DMS114 treated with DMSO at 0.1 percent for 48 hours (cell line): Measurements from ENCODE around the gene BPIFB3.

ENCODE experiments used
- DNase-seq: peaks from one replicate; lab custom pipeline; 2025; ENCODE audit not compliant: unreplicated experiment; lab: John Stamatoyannopoulos, UW

The BPIFB3 gene, protein sequence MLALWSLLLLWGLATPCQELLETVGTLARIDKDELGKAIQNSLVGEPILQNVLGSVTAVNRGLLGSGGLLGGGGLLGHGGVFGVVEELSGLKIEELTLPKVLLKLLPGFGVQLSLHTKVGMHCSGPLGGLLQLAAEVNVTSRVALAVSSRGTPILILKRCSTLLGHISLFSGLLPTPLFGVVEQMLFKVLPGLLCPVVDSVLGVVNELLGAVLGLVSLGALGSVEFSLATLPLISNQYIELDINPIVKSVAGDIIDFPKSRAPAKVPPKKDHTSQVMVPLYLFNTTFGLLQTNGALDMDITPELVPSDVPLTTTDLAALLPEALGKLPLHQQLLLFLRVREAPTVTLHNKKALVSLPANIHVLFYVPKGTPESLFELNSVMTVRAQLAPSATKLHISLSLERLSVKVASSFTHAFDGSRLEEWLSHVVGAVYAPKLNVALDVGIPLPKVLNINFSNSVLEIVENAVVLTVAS

GRCh38 chr20:33053291-33054106, at the start of gene BPIFB3:
Gene BPIFB3, plus strand, starts transcription at chr20:33053903. Its CDS starts 1,533 bp downstream, at chr20:33055436.
- DNase-seq: no peak

GRCh38 chr20:33004141-33004751, 49.5 kb upstream of the BPIFB3 start, which contains the start of gene SUN5:
Gene SUN5, minus strand, starts transcription at chr20:33004433. Its CDS starts 93 bp downstream, at chr20:33004340.
- no peak for DNase-seq

DNA sequence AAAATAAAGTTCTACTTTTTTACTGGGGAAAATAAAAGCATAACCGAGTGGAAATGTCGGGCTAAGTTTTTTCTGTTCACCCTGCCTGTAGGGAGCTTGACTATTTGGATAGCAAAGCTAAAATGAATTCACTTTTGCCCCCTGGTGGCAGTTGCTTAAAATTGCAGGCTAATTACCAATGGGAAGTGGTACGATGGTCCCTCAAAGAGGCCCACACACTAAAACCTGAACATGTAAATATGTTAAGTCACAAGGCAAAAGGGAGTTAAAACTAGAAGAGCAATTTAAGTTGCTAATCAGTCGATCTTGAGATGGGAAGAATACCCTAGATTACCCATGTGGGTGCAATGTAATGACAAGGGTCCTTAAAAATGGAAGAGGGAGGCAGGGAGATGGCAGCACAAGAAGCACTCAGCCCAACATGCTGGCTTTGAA, 48.6 kb upstream of the BPIFB3 start:
- no peak for DNase-seq

DNA sequence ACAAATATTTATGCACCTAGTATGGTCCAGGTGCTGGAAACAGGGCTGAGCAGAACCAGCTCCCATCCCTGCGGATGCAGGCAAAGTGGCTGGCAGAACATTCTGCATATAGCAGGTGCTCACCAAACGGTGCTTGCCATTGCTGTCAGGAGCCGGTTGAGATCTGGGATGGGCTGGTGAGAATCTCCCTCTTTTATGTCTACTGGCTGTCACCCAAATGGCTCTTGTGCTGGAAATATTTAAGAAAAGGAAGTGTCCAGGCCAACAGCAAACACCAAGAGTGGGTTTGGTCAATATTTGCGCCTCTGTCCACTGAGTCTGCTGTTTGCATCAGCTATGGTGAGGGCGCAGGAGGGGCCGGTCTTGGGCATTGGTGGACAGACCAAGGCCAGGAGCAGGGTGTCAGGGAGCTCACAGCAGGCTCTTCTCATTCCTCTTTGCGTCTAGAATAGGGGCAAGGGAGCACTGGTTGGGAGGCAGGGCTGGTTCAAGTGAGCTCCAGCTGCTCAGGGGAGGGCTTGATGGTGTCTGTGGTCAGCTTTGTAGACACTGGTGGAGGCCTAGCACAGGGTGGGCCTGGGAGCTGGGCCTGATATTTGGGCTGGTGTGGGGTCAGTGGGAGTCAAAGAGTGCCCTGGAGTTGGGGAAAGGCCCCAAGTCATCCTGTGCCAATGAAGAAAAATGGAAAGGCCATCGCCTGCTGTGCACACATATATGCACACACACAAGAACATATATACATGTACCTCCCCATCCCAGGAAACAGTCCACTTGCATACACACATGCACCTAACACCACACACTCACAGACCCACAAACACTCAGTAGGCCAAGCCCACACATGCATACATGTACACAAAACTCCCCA, 47.6 kb upstream of the BPIFB3 start:
- DNase-seq: no peak

DNA sequence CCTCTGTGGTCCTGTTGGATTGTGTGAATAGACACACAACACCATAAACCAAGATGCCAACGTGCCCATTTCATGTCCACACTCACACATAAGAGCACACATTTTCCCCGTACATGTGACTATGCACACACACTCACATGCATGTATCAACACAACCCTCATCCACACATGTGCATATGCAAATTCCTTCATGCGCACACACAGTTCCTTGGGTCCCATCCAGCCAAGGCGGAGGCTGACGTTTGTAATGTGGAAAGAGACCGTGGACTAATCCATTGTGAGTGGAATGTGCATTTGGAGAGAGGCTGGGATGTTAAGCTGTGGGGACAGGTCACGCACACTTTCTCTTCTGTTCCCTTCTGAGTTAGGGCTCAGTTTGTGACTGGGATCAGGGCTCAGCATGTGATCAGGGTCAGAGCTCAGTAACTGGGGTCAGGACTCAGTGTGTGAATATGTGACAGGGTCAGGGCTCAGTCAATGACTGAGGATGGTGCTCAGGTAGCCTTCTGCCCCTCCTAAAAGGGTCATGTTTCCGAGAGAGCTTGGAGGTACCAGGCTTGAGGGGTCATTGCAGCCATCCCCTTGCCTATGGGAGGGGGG, 46.8 kb upstream of the BPIFB3 start:
- no peak for DNase-seq

- DNase-seq: no peak
Observed at GRCh38 chr20:33007376-33008335, 46.0 kb upstream of the BPIFB3 start, which contains the start of gene BPIFB2. Gene BPIFB2, plus strand, starts transcription at chr20:33007704. Its CDS starts 871 bp downstream, at chr20:33008575.

DNA sequence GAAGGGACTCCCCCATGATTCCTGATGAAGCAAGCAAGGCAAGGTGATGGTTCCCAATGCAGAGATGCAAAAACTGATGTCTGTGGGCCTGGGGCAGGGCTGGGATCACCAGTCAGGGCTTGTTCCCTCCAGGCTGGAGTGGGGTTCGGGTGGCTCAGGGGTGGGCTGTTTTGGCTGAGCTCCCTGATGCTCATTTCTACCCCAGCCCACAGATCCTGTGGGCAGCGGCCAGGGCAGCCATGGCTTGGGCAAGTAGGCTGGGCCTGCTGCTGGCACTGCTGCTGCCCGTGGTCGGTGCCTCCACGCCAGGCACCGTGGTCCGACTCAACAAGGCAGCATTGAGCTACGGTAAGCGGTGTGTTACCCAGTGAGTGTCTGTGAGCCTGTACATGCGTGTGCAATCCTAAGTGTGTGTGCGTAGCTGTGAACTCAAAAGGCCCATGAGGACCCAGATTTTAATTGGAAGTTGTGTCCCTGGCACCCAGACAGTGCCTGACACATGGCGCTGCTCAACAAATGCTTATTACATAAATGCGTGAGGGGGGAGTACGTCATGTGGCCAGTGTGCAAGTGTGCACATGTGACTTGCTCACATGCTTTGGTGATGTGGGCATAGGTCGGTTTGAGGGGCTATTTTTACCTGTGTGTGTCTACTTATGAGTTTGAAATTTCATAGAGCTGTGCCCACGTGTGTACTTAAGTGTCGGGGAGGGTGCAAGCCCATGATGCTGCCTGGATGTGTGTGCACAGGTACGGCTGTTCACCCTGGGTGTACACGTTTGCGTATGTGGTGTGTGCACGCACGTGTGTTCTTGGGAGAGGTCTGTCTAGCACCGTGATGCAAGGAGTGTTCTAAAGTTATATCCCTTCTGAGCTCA, 45.1 kb upstream of the BPIFB3 start:
- DNase-seq: no peak

DNA sequence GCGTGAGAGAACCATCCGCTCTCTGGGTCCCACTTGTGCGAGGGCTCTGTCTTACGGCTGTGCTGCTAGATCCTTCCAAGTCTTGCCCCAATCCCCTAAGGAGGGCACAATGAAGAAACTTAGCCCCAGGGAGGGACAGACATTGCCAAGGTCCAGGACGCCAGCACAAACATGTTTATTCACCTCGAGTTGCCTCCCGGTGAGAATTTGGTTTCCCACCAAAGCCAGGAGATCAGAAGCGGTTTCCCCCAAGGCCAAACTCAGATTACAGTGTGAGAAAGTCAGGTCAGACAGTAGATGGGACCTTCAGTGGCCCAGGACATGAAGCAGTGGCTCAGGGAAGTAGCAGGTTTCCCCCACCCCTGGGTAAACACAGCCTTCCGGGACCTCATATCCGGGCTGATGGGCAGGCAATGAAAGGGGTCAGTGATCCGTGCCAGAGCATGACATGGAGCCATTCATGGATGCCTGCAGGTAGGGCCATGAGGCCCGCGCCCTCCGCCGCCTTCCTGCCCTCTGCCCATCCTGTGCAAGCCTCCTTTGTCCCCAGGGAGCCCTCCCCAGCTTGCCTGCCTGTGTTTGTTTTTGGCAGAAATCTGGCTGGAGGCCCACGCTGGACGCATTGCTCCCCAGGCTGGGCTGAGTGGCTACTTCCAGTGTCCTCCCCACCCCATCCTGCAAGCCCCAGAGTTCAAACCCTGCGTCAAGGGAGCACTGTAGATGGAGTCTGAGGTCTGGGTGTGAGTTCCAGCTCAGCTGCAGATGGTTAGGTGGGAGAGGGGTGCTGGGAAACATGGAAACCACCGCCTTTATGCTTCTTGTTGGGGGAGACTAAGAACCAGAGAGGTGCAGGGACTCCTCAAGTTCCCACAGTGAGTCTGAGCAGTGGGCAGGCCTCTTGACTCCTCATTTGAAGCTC, 44.2 kb upstream of the BPIFB3 start:
- DNase-seq: no peak

DNA sequence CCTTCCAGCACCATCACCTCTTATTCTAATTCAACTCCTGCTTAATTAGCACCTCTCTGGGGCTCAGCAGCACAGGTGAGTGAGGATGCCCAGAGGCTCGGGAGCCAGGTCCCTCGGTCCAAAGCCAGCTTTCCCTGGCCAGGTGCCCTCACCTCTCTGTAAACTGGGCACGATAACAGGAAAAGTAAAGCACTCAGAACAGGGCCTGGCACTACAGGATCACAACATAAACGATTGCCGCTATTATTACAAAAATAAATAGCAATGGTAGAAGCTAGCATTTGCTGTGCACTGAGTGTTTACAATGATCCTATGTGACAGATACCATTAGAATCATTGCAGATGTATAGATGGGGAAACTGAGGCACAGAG, 43.6 kb upstream of the BPIFB3 start:
- DNase-seq: no peak

DNA sequence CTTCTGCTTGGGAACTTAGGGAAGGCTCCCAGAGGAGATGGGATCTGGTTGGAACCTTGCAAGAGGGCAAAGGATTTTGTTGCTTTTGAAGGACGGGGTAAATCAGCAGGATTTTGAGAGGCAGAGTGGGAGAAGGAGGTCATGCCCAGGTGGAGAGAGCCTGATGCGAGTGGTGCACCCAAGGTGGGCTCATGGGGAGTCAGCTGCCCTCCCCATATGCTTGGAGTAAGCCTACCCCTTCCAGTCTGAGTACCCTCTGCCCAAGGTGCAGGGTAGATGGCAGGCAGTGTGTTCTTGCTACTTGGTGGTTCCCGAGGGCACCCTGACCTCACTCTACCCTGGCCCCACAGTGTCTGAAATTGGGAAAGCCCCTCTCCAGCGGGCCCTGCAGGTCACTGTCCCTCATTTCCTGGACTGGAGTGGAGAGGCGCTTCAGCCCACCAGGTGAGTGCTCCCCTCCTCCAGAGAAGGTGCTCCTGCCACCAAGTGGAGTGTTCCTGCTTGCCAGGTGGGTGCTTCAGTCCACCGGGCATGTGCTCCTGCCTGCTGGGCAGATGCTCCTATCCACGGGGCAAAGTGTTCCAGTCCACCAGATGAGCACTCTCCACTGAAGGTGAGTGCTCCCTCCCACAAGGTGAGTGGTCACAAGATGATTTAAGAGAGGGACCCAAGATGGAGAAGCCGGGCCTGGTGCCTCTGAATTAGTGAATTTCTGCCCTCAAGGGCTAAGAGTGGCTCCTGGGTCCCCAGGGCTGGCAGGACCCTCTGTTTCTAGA, 42.8 kb upstream of the BPIFB3 start:
- no peak for DNase-seq

DNA sequence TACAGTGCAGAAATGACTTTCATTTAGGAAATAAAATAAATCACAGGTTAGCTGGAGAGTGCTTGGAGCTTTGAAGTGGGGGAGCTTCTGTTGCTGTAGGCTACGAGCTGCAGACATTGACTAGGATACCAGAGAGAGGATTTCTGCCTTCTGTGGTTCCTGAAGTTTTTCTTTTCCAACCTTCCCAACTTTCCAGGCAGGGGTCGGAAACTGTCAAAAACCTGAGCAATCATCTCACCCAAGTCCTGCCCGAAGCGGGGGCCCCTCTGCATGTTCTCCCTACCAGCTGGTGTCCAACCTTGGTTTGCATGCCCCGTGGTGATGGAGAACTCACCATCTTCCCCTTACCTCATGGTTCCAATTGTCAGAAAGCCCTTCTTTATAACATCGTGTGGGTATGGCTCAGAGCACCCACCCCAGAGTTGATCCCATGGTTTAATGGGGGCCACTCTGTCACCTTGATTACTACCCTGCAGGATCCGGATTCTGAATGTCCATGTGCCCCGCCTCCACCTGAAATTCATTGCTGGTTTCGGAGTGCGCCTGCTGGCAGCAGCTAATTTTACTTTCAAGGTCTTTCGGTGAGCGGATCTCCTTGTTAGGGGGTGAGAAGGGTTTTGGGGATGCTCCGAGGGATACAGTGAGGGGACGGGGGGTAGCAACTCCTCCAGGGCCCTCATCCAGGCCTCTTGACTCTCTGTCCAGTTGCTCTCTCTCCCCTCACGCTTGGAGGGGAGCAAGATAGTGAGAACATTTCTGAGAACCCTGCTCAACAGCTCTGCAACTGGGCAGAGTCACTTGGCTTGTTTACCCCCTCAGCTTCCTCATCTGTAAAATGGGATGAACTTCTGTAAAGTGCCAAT, 41.1 kb upstream of the BPIFB3 start:
- no peak for DNase-seq

DNA sequence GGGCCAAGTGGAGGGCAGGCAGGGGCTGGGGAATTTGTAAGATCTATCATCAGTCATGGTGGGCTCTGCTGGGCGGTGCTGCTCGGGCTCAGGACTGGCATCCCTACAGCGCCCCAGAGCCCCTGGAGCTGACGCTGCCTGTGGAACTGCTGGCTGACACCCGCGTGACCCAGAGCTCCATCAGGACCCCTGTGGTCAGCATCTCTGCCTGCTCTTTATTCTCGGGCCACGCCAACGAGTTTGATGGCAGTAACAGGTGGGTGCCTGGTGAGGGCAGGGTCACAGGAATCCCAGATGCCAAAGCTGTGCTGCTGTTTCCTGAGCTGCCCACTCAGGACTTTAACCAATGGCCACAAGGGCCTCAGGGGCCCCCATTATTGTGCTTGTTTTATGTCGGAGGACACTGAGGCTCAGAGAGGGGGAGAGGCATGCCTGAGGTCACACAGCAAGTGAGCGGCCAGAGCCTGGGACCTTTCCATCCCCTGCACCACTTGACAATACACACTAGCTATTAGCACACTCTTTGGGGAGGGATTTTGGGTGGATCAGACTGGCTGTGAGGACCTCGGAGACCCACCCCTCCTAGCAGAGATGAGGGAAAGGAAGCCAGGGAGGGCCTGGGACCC, 39.9 kb upstream of the BPIFB3 start:
- no peak for DNase-seq

DNA sequence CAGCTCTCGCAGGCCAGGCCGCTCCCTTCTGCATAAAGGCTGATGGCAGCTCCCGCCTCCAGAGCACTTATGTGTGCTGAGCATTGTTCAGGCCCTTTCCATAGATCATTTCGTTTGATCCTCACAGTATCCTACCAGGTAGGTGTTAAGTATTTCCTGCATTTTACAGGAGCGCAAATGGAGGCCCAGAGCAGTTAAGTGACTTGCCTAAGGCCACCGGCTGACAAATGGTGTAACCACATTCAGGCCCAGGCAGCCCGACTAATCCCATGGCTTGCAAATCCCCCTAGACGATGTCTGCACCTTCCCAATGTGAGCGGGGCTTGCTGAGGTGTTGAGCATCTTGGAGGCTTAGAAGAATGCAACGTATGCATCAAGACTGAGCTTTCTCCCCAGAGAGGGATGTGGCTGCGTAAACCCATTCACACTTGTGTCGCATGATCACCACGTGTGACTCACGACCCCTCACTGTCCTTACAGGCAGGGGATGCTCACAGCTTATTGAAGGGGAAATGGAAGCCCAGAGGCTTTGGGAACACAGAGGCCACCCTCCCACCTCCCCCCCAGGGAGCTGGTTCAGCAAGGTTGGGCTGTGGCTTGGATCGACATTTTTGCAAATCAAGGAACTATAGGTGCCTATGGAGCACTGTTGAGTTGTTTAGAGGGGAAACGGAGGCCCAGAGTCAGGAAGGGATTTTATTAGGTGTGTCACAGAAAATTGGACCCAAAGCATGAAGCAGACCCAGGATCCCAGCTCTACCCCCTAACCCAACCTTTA, 39.2 kb upstream of the BPIFB3 start:
- no peak for DNase-seq

GRCh38 chr20:33015114-33015484, 38.6 kb upstream of the BPIFB3 start:
- DNase-seq: no peak
